Esophagus muscularis mucosa (tissue), 4 donors: ENCODE measurements around the gene COPS6. TPM values are rescaled to one million over a fixed set of nuclear protein-coding genes. Genes with fewer than 3 reads are reported as not detected.

Source experiments
- DNase-seq: peaks from one replicate; pipeline ENCODE4 v3.0.0-alpha.2; 2017; ENCODE audit errors: extremely low spot score
- H3K27ac ChIP-seq, 4 donors: fragments of 200-600 bp; sonication (generic); replicated peaks in 1 of 4; 1 replicate in 3 of 4; 2 replicates in 1 of 4; pipeline ENCODE4 v1.5.1; 2016 to 2019; ENCODE audit warnings: mild to moderate bottlenecking in 1 of 4
- H3K27me3 ChIP-seq, 4 donors: fragments of 200-600 bp; sonication (generic); one replicate each; pipeline versions ENCODE4 v1.5.1 to v1.6.0; 2016 to 2019
- H3K36me3 ChIP-seq, 4 donors: fragments of 200-600 bp; sonication (generic); one replicate each; pipeline ENCODE4 v1.5.1; 2016 to 2019
- H3K4me1 ChIP-seq, 4 donors: fragments of 200-600 bp; sonication (generic); one replicate each; pipeline ENCODE4 v1.5.1; 2016 to 2019
- H3K4me3 ChIP-seq, 4 donors: fragments of 200-600 bp; sonication (generic); 1 replicate in 2 of 4; 2 replicates in 2 of 4; pipeline ENCODE4 v1.5.1; 2016 to 2019; ENCODE audit warnings: mild to moderate bottlenecking in 4 of 4, moderate library complexity in 1 of 4
- H3K9me3 ChIP-seq, 4 donors: fragments of 200-600 bp; sonication (generic); 1 replicate in 3 of 4; 2 replicates in 1 of 4; pipeline ENCODE4 v1.5.1; 2016 to 2019
- EP300 ChIP-seq: sonication (generic); formaldehyde crosslinking; IDR thresholded peaks from one replicate; pipeline ENCODE4 v1.6.1; 2017; ENCODE audit warnings: antibody characterized with exemption
- POLR2A ChIP-seq: fragments of 450-650 bp; IDR thresholded peaks from one replicate; pipeline ENCODE4 v1.6.1; 2017; ENCODE audit warnings: antibody characterized with exemption, moderate library complexity, mild to moderate bottlenecking, low read depth
- POLR2AphosphoS5 ChIP-seq, 2 donors: sonication (generic); formaldehyde crosslinking; IDR thresholded peaks; one replicate each; pipeline ENCODE4 v1.6.1; 2017; ENCODE audit warnings: antibody characterized with exemption in 2 of 2
- WGBS: methylation state at CpG from one replicate; pipeline ENCODE4 v1.1.5; 2018; 5-methylcytosine and 5-hydroxymethylcytosine counted together
- intact Hi-C: fragments of 100-400 bp; cut with DNase I; formaldehyde crosslinking; loops from one replicate; pipeline ENCODE4 v1.15.1; 2023
- total RNA-seq, 4 donors: library from RNA; depleted of rRNA; stranded (reverse); fragments of >200 nt; gene quantifications; one replicate each; pipeline versions ENCODE4 v1.1.0 to v1.2.1, GENCODE V29; 2016
- TF ChIP-seq, protein P1 (sequence below), 3 experiments: fragments of 200-600 bp in 2 of 3; fragments of 450-650 bp in 1 of 3; sonication (generic) in 2 of 3; IDR thresholded peaks; one replicate each; pipeline ENCODE4 v1.5.1; 2017 to 2019; ENCODE audit warnings: antibody characterized with exemption in 3 of 3, mild to moderate bottlenecking in 2 of 3, moderate library complexity in 1 of 3

Gene COPS6
- total RNA-seq, 4 donors from 2014 or later = 49.4 to 97.6 (median 73.7) TPM

DNA sequence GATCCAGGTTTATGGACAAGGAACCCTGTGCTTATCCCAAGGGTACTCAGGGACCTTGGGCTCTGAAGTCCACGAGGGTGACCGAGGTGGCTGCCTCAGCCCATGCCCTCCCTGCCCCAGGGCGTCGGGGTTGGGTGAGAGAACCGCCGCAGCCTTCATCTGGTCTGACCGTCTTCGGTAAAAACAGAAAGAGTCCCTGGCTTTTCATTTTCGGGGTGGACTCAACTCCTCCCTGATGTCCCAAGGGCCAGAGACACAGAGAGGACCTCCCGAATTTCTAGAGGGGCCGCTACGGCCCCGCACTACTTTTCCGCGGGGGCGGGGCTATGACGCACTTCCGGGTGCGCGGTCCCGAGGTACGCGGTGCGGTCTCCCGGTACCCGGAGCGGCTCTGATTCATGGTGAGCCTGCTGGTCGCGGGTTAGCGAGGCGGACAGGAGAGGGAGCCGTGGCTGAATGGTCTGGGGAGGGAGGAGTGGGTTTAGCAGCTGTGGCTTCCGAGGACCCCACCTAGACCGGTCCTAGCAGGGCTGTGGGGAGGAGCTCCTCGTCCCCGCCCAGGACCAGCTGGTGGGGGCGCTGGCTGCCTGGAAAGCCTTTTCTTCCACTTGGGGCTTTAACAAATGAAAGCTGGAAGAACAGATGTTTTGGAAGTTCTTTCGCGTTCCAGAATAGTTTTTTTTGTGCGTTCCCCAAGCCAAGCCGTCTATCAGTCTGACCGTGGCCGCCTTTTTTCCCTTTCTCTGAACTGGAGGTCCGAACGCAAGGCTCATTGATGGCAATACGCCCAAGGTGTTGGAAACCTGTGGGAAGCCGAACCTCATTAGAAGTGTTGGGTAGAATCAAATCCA is 39.1 kb upstream of the COPS6 start, which contains the start of gene ZSCAN21:
Gene ZSCAN21 (plus strand): TSS at position 334 of the 851 bp plus-strand sequence. CDS start 7,233 bp downstream, outside the sequence.
- peak within 1 kb of the TSS; percentile 92 to 98 (median 96) for H3K27ac ChIP-seq
- intact Hi-C loops = loop anchor here (5.0 kb wide), 2 partner anchors 32 to 52 kb away; partner anchors contain the start of gene ZKSCAN1
- H3K36me3 ChIP-seq = peaks cover 0 to 6% (median 0%) of the 10 kb centered on the region in 4 donors
- DNase-seq = peak; percentile 96
- TF ChIP-seq POLR2AphosphoS5 (IDR thresholded peaks at IDR 0.05) (peak; percentile 92 to 96), POLR2A (peak; percentile 65), EP300 (no peak)
- TF ChIP-seq, protein P1, sequence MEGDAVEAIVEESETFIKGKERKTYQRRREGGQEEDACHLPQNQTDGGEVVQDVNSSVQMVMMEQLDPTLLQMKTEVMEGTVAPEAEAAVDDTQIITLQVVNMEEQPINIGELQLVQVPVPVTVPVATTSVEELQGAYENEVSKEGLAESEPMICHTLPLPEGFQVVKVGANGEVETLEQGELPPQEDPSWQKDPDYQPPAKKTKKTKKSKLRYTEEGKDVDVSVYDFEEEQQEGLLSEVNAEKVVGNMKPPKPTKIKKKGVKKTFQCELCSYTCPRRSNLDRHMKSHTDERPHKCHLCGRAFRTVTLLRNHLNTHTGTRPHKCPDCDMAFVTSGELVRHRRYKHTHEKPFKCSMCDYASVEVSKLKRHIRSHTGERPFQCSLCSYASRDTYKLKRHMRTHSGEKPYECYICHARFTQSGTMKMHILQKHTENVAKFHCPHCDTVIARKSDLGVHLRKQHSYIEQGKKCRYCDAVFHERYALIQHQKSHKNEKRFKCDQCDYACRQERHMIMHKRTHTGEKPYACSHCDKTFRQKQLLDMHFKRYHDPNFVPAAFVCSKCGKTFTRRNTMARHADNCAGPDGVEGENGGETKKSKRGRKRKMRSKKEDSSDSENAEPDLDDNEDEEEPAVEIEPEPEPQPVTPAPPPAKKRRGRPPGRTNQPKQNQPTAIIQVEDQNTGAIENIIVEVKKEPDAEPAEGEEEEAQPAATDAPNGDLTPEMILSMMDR (IDR thresholded peaks at IDR 0.05) = peak in 2 of 3 experiments; percentile 8 to 12
- H3K9me3 ChIP-seq = no peaks in the 10 kb centered on the region
- peak within 1 kb of the TSS; percentile 72 to 85 (median 82) for H3K4me3 ChIP-seq
- H3K27me3 ChIP-seq = no peaks in the 10 kb centered on the region
- H3K4me1 ChIP-seq = peaks cover 6 to 40% (median 28%) of the 10 kb centered on the region in 4 donors
- 2% methylated on average over 18 of the region's 47 CpGs for WGBS

DNA sequence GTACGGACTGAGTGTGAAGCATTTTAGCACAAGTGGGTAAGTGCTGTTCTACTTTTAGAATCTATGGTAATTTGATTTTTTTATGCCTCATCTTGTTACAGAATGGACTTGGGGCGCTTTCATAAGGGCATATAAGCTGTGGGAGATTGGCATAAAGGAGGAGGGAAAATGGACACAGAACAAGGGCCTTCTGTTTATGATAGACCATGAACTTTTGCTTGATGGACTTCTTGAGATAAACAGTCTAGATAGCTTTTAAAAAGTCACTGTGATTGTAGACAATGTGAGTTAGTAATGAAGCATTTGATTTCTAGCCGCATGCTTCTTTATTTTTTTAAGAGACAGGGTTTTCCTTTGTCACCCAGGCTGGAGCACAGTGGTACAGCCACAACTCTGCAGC is 37.2 kb upstream of the COPS6 start:
- Histone ChIP-seq H3K9me3 (no peaks in the 10 kb centered on the region), H3K27me3 (no peaks in the 10 kb centered on the region), H3K36me3 (peaks cover 0 to 17% (median 1%) of the 10 kb centered on the region in 4 donors), H3K27ac (no peak overlapping the region), H3K4me1 (peaks cover 6 to 40% (median 28%) of the 10 kb centered on the region in 4 donors), H3K4me3 (no peak overlapping the region)
- TF ChIP-seq POLR2AphosphoS5 (IDR thresholded peaks at IDR 0.05) = no peak
- TF ChIP-seq, protein P1 (IDR thresholded peaks at IDR 0.05) = no peak
- no peak for TF ChIP-seq POLR2A
- TF ChIP-seq EP300 = no peak
- 78% methylated on average over 3 of the region's 3 CpGs for WGBS
- no peak for DNase-seq
- intact Hi-C loops = loop anchor here (1.0 to 5.0 kb wide), 2 partner anchors 29 to 34 kb away; partner anchors contain the start of gene ZKSCAN1

DNA sequence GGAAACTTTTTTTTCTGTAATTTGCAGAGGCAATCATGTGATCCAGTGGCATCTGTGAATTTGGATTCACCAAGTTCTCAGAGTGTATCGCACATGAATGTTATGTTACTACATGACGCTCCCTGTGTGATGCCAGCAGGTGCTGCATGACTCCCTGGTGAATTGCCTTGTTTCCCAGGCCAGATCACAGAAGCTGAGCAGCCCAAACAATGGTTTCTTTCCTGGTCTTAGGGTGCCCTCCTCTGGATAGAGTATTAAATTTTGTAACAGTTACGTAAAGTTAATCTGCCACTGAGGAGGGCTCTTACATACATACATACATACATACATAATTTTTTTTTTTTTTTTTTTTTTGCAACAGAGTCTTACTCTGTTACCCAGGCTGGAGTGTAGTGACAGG is 35.6 kb upstream of the COPS6 start:
- H3K4me3 ChIP-seq = no peak overlapping the region
- H3K27ac ChIP-seq = no peak overlapping the region
- H3K9me3 ChIP-seq = no peaks in the 10 kb centered on the region
- peaks cover 6 to 40% (median 28%) of the 10 kb centered on the region in 4 donors for H3K4me1 ChIP-seq
- no peaks in the 10 kb centered on the region for H3K27me3 ChIP-seq
- intact Hi-C loops = loop anchor here (5.0 kb wide), 1 partner anchor 36 kb away; the partner anchor contains the start of gene ZKSCAN1
- TF ChIP-seq, protein P1 (IDR thresholded peaks at IDR 0.05) = peak in 2 of 3 experiments; percentile 14 to 31
- TF ChIP-seq POLR2A = no peak
- no peak for TF ChIP-seq POLR2AphosphoS5 (IDR thresholded peaks at IDR 0.05)
- TF ChIP-seq EP300 = no peak
- no peak for DNase-seq
- 55% methylated on average over 3 of the region's 3 CpGs for WGBS
- peaks cover 14 to 33% (median 17%) of the 10 kb centered on the region in 4 donors for H3K36me3 ChIP-seq

DNA sequence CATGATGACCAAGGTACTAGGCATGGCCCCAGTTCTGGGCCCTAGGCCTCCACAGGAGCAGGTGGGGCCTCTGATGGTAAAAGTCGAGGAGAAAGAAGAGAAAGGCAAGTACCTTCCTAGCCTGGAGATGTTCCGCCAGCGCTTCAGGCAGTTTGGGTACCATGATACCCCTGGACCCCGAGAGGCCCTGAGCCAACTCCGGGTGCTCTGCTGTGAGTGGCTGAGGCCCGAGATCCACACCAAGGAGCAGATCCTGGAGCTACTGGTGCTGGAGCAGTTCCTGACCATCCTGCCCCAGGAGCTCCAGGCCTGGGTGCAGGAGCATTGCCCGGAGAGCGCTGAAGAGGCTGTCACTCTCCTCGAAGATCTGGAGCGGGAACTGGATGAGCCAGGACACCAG is 31.8 kb upstream of the COPS6 start:
- intact Hi-C loops = no loop called here
- 93% methylated on average over 10 of the region's 10 CpGs for WGBS

DNA sequence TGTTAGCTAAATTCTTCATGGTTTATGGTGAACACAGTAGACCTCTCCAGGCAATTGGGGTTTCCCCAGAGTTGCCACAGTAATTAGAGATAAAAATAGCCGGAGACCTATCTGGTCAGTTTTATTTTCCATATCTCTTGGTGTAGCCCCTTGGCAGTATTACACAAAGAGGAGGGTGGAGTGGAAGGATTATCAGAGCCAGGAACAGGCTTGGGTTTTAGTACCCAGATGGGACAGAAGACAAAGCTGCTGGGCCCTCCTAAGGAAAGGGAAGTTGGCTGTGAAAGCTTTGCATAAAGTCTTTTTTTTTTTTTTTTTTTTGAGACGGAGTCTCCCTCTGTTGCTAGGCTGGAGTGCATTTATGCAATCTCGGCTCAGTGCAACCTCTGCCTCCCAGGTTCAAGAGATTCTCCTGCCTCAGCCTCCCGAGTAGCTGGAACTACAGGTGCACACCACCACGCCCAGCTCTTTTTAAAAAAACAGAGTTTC is 29.5 kb upstream of the COPS6 start:
- peaks cover 44 to 85% (median 75%) of the 10 kb centered on the region in 4 donors for H3K36me3 ChIP-seq
- 84% methylated on average over 5 of the region's 5 CpGs for WGBS
- no peak overlapping the region for H3K27ac ChIP-seq
- H3K27me3 ChIP-seq = no peaks in the 10 kb centered on the region
- no peaks in the 10 kb centered on the region for H3K4me1 ChIP-seq
- no peak overlapping the region for H3K4me3 ChIP-seq
- no peak for DNase-seq
- TF ChIP-seq POLR2AphosphoS5 (IDR thresholded peaks at IDR 0.05) (no peak), POLR2A (no peak), EP300 (no peak)
- TF ChIP-seq, protein P1 (IDR thresholded peaks at IDR 0.05) = no peak
- intact Hi-C loops = no loop called here
- no peaks in the 10 kb centered on the region for H3K9me3 ChIP-seq

More for the DNA sequence above, 31.8 kb upstream of the COPS6 start:
- Histone ChIP-seq H3K9me3 (no peaks in the 10 kb centered on the region), H3K27me3 (no peaks in the 10 kb centered on the region), H3K27ac (no peak overlapping the region), H3K4me1 (peaks cover 0 to 17% (median 6%) of the 10 kb centered on the region in 4 donors), H3K4me3 (no peak overlapping the region), H3K36me3 (peaks cover 31 to 70% (median 53%) of the 10 kb centered on the region in 4 donors)
- TF ChIP-seq POLR2AphosphoS5 (IDR thresholded peaks at IDR 0.05) = no peak
- TF ChIP-seq EP300 = no peak
- DNase-seq = no peak
